Head of caudate nucleus (tissue), 42 donors: ENCODE data around the gene TMEM175.
"Not testable (repeated sequence)": the region's sequence is repeated elsewhere in the genome, so short reads cannot be mapped to it uniquely, and the experiment has no call there.

Experiments used
- DNase-seq, 42 donors: peaks; one replicate each; pipeline versions ENCODE4 v3.0.0 to v3.0.0-alpha.2; 2020 to 2021; ENCODE audit warnings: mixed read lengths in 7 of 42
- intact Hi-C: fragments of 100-400 bp; cut with DNase I; formaldehyde crosslinking; loops from one replicate; pipeline ENCODE4 v1.15.0; 2022

Gene TMEM175

DNA sequence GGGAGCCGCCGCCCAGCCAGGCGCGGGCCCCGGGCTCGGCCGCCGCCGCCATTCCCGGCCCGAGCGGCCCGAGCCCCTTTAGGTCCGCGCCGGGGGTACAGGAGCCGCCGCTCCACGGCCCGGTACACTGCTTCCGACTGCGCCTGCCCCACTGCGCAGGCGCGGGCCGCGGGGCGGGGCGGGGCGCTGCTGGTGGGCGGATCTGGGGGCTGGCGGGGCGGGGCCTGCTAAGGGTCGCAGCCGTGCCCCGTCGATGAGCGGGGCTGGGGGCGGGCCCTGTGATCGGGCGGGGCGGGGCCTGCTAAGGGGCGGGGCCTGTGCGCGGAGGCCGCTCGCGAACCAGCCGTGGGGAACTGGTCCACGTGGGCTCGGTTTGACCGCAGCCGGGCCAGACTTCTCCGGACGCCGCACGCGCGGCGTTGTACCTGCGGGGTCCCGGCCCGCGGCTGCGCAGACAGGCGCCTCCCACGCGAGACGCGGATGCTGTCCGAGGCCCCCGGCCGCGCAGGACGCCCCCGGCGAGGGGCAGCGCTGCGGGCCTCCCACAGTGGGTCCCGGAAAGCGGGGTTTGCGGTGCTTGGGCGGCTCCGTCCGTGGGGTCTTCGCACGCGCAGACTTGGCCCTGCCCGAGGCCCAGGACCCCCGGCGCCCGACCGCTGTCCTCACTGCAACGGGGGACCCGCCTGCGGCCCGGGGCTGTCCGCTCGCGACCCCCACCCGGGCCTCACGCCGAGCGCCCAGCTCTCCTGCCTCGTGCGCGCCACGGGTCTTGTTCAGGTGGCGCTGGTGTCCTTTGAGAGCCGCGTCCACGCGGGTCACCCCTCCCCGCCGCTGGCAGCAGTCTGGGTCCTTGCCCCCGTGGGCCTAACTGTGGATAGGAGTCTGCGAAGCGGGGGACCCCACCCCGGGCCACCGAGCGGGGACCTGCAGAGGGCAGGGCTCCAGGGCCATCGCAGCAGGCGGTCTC lies 41.5 kb downstream of the TMEM175 start, which contains the start of gene DGKQ:
DGKQ (minus strand) TSS at position 139 of the 967 bp plus-strand sequence; CDS start at position 52, 87 bp downstream.
- peak; percentile 73 to 96 (median 92) for DNase-seq
- intact Hi-C loops: loop anchor here (5.0 kb wide), 1 partner anchor 41 kb away; the partner anchor contains the start of genes GAK and TMEM175

DNA sequence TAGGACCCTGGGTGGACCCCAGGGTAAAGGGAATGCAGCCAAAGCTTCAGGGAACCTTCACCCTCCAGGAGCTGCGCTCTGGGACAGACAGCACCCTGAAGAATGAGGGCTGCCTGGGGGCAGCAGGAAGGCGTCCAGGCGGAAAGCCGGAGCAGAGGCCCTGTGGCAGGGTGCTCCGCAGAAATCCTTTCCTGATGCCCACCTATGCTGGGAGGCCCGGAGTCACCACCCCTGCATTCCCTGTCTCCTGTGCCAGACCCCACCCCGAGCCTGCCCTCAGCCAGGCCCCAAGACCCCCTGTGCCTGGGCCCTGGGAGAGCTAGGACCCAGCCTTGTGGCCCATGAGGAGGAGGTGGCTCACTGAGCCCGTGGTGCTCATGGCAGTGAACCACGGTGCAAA lies 42.4 kb downstream of the TMEM175 start:
- no peak for DNase-seq
- intact Hi-C loops: loop anchor here (5.0 kb wide), 1 partner anchor 42 kb away; the partner anchor contains the start of genes GAK and TMEM175

DNA sequence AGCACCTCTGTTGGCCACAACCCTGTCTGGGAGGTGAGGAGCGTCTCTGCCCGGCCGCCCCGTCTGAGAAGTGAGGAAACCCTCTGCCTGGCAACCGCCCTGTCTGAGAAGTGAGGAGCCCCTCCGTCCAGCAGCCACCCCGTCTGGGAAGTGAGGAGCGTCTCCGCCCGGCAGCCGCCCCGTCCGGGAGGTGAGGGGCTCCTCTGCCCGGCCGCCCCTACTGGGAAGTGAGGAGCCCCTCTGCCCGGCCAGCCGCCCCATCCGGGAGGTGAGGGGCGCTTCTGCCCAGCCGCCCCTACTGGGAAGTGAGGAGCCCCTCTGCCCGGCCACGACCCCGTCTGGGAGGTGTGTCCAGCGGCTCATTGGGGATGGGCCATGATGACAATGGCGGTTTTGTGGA lies 43.8 kb downstream of the TMEM175 start:
- intact Hi-C loops, DNase-seq: not testable (repeated sequence)

DNA sequence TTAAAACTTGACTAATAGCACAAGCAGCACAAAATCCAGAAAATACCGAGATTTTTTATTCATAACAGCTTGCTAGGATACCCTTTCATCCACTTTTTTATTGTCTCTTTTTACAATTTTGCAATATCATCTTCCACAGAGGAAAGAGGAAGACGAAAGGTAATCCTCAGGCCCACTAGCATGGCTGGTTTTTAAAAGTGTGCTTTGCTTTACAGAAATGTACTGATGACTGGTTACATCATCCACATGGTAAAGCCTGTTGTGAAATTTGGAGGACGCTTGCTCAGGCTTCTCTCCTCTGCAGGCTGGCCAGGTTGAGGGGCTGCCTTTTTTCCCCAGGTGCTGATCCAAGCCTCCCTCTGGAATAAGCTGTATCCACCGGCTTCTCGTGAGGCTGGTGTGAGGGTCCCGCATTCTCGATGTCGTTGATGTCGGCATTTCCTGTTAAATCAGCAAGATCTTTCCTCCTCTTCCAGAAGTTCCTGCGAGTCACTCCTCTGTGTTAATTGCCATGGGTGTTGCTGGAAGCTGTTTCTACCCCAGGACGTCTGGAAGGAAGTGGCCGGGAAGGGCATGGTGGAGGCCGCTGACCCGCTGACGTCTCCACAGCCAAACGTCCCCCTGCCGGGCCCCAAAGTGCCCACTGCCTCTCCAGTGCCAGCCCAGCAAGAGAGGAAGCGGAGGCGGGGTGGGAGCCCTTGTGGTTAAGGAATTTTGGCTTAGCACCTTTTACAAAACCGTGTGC lies 46.9 kb downstream of the TMEM175 start:
- intact Hi-C loops: no loop called here
- DNase-seq: no peak

DNA sequence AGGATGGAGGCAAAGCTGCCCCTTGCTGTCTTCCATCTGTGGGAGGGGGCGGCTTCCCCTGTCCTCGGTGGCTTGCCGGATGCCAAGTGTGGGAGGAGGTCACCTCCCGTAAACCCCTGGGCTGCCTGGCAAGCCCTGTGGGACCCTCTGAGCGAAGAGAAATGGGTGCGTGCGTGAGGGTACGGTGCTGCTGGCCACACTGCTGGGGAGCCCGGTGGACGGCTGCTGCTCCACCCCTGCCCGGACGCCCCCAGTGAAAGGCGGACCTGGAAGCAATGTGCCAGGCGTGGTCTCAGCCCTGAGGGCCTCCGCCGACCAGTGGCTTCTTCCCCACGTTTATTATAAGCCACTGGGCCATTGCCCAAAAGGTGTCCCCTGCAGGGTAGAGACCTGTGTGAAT lies 50.0 kb downstream of the TMEM175 start:
- intact Hi-C loops: no loop called here
- no peak for DNase-seq

DNA sequence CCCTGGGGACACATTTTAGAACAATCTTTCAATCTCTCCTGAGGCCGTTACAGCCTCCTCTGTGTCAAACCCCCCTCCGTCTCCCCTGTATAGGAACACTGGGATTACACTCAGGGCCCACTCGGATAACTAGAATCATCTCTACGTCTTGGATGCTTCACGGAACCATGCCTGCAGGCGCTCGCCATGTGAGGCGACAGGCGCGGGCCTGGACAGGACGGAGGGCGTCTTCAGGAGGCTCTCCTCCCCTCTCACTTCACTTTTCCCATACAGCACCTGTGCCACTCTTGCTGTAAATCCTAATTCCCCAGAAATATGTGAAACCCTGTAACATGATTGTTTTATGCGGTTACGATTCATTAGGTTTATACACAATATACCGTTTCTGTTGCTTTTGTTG lies 50.6 kb downstream of the TMEM175 start:
- intact Hi-C loops: no loop called here
- no peak for DNase-seq

DNA sequence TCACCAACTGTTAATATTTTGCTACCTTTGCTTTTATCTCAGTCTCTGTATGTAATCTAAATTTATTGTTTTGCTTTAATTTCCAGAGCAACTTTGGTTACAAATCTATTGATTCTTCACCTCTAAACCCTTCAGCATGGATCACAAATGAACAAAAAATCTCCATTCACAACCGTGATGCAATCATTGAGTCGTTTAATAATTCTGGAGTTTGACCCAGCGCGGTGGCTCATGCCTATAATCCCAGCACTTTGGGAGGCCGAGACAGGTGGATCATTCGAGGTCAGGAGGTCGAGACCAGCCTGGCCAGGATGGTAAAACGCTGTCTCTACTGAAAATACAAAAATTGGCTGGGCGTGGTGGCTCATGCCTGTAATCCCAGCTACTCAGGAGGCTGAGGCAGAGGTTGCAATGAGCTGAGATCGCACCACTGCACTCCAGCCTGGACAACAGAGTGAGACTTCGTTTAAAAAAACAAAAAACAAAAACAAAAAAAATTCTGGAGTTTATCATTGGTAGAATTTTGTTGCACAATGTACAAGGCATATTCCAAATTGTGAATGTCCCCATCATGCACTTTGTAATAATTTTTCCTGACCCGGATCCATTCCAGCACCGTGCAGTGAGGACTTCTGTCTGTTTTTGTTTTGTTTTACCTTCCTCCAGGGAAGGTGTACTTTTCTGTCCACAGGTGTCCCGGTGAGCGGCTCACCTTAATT lies 52.2 kb downstream of the TMEM175 start:
- intact Hi-C loops: no loop called here
- no peak for DNase-seq

DNA sequence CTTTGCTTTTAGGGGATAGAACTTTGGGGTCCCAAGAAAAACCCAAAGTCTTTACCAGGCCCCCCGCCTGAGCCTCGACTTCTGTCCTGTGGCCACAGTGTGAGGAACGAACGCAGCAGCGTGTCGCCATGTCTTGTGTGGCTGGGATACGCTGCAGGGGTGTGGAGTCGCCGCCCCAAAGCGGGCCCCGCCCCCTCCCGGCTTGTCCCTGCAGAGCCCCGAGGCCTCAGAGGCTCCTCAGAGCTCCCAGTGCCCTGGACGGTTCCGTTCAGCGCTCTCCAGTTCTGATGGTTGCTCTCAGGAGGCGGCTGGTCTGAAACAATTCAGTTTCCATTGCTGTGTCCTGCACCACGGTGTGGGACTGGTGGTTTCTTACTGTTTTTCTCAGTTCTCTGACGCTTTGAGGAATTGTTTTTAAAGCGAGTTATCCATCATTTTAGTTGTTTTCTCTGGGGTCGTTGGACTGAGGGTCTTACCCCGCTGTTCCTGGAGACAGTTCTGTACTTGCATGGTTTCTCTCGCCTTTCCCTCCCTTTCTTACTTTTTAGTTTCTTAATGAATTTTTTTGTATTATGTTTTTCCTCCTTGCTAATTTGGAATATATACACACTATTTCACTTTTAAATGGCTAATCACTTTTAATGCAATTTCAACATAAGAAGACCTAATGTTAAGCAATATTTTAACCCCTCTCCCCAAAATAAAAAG lies 53.0 kb downstream of the TMEM175 start:
- peak in 34 of 42 donors; percentile 32 to 74 (median 54) for DNase-seq
- intact Hi-C loops: no loop called here

DNA sequence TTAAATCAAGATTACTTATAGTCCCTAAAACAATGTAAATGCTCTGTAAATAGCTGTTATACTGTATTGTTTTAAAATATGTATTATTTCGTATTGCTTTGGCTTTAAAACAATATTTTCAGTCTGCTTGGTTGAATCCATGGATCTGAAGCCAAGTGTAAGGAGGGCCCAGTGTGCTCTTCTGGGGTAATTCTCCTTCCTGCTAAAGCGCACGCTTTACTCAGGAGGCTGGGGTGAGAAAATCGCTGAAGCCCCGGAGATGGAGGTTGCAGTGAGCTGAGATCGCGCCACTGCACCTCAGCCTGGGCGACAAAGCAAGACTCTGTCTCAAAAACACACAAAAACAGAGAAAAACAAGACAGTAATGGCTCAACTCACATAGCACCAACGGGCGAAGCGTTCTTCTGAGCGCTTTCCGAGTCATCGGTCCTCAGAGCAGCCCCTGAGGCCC lies 54.2 kb downstream of the TMEM175 start:
- DNase-seq: peak in 2 of 42 donors; percentile 27 to 44
- intact Hi-C loops: no loop called here

DNA sequence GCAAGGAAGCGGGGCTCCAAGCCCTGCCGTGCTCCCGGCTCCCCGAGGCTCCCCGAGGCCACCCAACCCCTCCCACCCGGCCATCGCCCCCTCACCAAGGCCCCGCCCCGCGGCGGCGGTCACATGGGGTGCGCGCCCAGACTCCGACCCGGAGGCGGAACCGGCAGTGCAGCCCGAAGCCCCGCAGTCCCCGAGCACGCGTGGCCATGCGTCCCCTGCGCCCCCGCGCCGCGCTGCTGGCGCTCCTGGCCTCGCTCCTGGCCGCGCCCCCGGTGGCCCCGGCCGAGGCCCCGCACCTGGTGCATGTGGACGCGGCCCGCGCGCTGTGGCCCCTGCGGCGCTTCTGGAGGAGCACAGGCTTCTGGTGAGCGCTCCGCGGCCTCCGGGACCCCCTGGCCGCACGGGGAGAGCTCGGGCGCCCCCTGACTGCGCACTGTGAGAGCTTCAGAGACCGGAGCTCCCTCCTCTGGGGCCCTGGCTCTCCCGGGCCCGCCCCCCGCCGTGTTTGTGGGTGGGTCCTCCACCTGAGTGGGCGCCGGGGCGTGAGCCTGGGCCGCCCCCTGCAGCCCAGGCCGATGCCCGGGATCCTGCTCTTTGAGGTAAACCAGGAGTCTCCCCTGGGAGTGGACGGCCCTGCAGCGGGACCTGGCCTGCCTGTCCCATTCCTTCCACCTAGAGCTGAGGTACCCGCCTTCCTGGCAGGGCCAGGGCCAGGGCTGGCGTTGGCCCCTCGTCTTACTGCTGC lies 54.8 kb downstream of the TMEM175 start, which contains the start of gene IDUA:
IDUA (plus strand) TSS at position 166 of the 745 bp plus-strand sequence; CDS start at position 207, 41 bp downstream.
- intact Hi-C loops: no loop called here

DNA sequence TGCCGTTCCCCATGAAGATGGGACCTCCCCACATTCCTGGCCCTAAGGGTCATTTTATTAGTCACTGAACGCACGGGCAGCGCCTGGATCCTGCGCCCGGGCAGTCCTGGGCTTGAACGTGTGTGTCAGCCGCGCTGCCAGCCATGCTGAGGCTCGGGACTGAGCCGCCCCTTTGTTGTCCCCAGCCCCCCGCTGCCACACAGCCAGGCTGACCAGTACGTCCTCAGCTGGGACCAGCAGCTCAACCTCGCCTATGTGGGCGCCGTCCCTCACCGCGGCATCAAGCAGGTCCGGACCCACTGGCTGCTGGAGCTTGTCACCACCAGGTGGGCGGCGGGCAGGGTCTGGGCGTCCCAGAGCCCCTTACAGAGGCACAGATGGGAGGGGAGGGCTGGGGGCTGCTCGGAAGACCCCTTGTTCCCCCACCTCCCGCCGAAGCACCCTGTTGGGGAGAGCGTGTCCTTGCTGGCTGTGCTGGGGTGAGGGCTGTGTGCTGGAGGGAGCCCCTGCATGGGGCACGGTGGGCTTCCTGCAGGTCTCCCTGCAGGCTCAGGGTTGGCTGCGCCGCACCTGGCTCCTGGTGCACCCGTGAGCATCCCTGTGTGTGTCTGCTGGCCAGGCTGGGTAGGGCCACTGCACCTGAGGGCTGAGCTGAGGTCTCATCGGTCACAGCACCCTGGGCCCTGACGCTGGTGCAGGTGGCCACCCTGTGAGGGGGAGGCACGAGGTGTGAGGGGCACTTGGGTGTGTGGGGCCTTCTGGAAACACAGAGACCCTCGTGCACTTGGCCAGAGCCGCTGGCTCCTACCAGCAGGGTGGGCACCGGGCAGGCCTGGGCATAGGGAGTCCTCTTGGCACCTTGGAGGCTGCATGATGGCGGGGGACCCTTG lies 55.6 kb downstream of the TMEM175 start:
- intact Hi-C loops: no loop called here
- DNase-seq: no peak

More for the DNA sequence above, 54.8 kb downstream of the TMEM175 start, which contains the start of gene IDUA:
- peak; percentile 70 to 97 (median 92) for DNase-seq

DNA sequence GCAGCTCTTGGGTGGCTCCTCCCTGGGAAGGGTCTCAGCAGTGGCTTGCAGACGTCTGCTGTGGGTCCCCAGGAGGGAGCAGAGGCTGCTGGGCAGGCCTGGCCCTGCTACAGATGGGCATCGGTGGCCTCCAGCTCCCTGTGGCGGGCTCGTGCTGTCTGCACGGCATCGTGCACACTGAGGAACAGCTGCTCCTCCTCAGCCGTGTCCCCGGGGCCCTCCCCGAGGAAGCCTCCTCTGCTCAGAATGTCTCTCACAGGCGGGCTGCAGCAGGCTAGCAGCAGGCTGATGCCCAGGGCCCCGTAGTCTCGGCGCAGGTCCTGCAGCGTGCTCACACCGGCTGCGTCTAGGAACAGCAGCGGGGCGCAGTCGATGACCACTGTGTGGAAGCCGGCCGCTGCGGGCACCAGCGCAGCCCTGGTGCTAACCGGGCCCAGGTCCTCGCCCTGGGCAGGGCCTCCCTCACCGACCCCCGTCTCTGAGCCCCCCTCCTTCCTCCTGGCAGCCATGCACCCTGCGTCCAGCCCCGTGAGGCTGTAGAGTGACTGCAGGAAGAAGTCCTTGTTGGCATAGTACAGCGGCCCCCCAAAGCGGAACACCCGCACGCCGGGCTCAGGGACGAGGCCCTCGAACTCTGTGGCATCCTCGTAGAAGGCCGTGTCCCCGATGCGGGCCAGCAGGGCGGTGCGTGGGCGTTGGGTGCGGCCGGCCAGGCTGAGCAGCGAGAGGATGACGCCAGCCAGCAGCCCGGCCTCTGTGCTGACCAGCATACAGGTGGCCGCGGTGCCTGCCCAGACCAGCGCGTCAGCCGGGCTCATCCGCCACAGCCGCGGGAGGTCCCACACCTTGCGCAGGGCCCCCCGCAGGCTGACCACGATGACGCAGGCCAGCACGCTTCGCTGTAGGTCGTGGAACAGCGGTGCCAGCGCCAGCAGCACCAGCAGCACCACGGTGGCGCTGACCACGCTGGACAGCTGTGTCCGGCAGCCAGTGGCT lies 56.8 kb downstream of the TMEM175 start:
- no peak for DNase-seq
- intact Hi-C loops: no loop called here

DNA sequence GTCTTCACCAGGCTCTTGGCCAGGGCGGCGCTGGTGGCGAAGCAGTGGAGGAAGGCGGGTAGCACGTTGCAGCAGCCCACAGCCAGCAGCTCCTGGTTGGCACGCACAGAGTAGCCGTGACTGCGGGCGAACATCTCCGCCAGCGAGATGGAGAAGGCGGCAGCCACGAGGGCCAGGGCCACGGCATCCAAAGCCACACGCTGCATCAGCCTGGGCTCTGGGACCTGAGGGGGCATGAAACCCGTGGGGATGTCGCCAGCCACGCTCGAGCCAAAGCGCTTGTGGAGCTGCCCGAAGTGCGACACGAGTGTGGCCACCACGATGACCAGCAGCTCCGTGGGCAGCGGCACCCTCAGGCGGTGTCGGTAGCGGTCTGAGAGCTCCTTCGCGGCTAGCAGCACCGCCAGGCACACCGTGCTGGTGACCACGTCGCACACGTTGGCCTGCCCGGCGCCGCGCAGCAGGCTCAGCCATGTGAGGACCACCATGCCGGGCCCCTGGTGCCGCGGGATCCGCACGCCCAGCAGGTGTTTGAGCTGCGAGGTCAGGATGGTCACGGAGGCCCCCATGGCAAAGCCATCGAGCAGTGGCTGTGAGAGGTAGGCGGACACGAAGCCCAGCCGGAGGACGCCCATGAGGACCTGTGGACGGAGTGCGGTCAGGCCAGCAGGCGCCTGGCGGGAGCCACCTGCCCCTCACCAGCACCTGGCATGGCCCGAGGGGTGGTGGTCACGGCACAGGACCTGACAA lies 57.6 kb downstream of the TMEM175 start:
- no peak for DNase-seq
- intact Hi-C loops: no loop called here

DNA sequence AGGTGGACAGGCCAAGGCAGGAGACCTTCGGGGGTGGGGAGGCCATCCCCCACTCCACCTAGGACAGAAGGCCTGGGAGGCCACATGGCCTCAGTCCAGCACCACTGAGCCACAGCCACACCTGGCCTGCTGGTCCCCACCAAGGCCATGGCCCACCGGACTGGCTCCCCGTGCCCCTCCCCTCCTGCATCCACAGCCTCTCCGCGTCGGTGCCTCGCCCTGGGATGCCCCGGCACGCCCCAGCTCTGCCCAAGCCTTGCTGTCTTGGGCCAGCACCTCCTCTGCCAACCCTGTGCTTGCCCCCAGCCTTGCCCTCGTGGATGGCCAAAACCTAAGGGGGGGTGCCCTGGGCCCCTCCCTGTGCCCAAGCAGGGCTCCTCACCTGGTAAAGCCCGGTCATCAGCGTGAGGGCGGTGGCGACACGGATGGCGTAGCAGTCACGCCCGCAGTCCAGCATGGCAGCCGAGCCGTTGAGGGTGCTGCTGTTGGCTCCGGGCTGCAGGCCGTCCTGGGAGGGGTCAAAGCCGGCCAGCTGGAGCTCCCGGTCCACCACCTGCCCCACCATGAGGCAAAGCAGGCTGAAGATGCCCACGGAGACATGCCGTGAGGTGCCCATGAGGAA lies 58.6 kb downstream of the TMEM175 start:
- intact Hi-C loops: no loop called here

More for the DNA sequence above, 58.6 kb downstream of the TMEM175 start:
- no peak for DNase-seq
